HEK293 (cell line): ENCODE results near the gene FAM83F.

Experiments
- CTCF ChIA-PET: fragments of 350-600 bp; formaldehyde crosslinking; extraction: SDS; loops from one replicate; lab custom pipeline; 2021; ENCODE audit warnings: antibody characterized with exemption; lab: Yijun Ruan, JAX
- POLR2A ChIA-PET: fragments of 300-600 bp; formaldehyde crosslinking; extraction: SDS; loops from one replicate; lab custom pipeline; 2020; ENCODE audit warnings: antibody characterized with exemption, inconsistent platforms; lab: Yijun Ruan, JAX
- H3K27ac ChIP-seq: fragments of 200-500 bp; sonication (Bioruptor generic); 2 replicates; pipeline ENCODE4 v1.5.1; 2014; ENCODE audit warnings: low read depth, low read length, control low read depth, inconsistent platforms; ENCODE audit errors: extremely low read depth
- H3K36me3 ChIP-seq, 2 experiments: fragments of 200-500 bp in 1 of 2; sonication (Bioruptor generic) in 1 of 2; 1 replicate in 1 of 2; 2 replicates in 1 of 2; pipeline ENCODE4 v1.5.1; 2014 to 2017; ENCODE audit warnings: inconsistent platforms in 2 of 2, low read length in 2 of 2; ENCODE audit not compliant: control insufficient read depth in 2 of 2, insufficient read depth in 1 of 2
- H3K4me1 ChIP-seq: fragments of 200-500 bp; sonication (Bioruptor generic); 2 replicates; pipeline ENCODE4 v1.5.1; 2014; ENCODE audit warnings: mild to moderate bottlenecking, low read length, inconsistent platforms; ENCODE audit not compliant: control insufficient read depth, insufficient read depth
- H3K4me3 ChIP-seq: 2 replicates; pipeline ENCODE4 v1.5.1; 2011; ENCODE audit warnings: low read depth, mild to moderate bottlenecking, control low read depth, low read length, moderate library complexity
- H3K9me3 ChIP-seq: fragments of 200-500 bp; sonication (Bioruptor generic); 2 replicates; pipeline ENCODE4 v1.5.1; 2014; ENCODE audit warnings: low read depth, low read length, inconsistent platforms; ENCODE audit not compliant: control insufficient read depth, insufficient read depth
- EGR2 ChIP-seq: fragments of 450-650 bp; formaldehyde crosslinking; IDR thresholded peaks from 2 replicates; pipeline ENCODE4 v1.5.1; 2016; ENCODE audit warnings: low read depth, missing biosample characterization, missing genetic modification characterization
- GLI2 ChIP-seq: fragments of 450-650 bp; formaldehyde crosslinking; IDR thresholded peaks from 2 replicates; pipeline ENCODE4; 2017; ENCODE audit warnings: missing biosample characterization, missing genetic modification characterization, low read depth, borderline replicate concordance
- SP2 ChIP-seq: fragments of 450-650 bp; formaldehyde crosslinking; IDR thresholded peaks from 2 replicates; pipeline ENCODE4 v1.5.1; 2016; ENCODE audit warnings: missing biosample characterization, missing genetic modification characterization
- ZBTB8A ChIP-seq: fragments of 450-650 bp; formaldehyde crosslinking; IDR thresholded peaks from 2 replicates; pipeline ENCODE4 v1.5.1; 2016; ENCODE audit warnings: missing biosample characterization, missing genetic modification characterization
- ZFHX2 ChIP-seq: fragments of 450-650 bp; formaldehyde crosslinking; conservative IDR thresholded peaks from 2 replicates; pipeline ENCODE4 v1.5.1; 2016; ENCODE audit warnings: missing biosample characterization, missing genetic modification characterization
- ZFP37 ChIP-seq: fragments of 450-650 bp; formaldehyde crosslinking; IDR thresholded peaks from 2 replicates; pipeline ENCODE4 v1.5.1; 2016; ENCODE audit warnings: missing biosample characterization, missing genetic modification characterization
- ZIC2 ChIP-seq: fragments of 450-650 bp; formaldehyde crosslinking; IDR thresholded peaks from 2 replicates; pipeline ENCODE4 v1.5.1; 2016; ENCODE audit warnings: missing biosample characterization, missing genetic modification characterization
- ZNF10 ChIP-seq: fragments of 450-650 bp; formaldehyde crosslinking; IDR thresholded peaks from 2 replicates; pipeline ENCODE4 v1.5.1; 2017; ENCODE audit warnings: missing biosample characterization, missing genetic modification characterization
- ZNF112 ChIP-seq: fragments of 450-650 bp; formaldehyde crosslinking; IDR thresholded peaks from 2 replicates; pipeline ENCODE4 v1.5.0; 2017; ENCODE audit warnings: missing biosample characterization, missing genetic modification characterization
- ZNF16 ChIP-seq: fragments of 450-650 bp; formaldehyde crosslinking; IDR thresholded peaks from 2 replicates; pipeline ENCODE4 v1.5.1; 2016; ENCODE audit warnings: low read depth, missing biosample characterization, missing genetic modification characterization
- ZNF248 ChIP-seq: fragments of 450-650 bp; formaldehyde crosslinking; IDR thresholded peaks from 2 replicates; pipeline ENCODE4 v1.5.1; 2017; ENCODE audit warnings: missing biosample characterization, missing genetic modification characterization
- ZNF324 ChIP-seq: fragments of 450-650 bp; formaldehyde crosslinking; IDR thresholded peaks from 2 replicates; pipeline ENCODE4 v1.5.1; 2016; ENCODE audit warnings: missing biosample characterization, missing genetic modification characterization
- ZNF423 ChIP-seq: fragments of 450-650 bp; formaldehyde crosslinking; IDR thresholded peaks from 2 replicates; pipeline ENCODE4 v1.5.1; 2016; ENCODE audit warnings: missing biosample characterization, missing genetic modification characterization
- ZNF426 ChIP-seq: fragments of 450-650 bp; formaldehyde crosslinking; IDR thresholded peaks from 2 replicates; pipeline ENCODE4 v1.5.1; 2017; ENCODE audit warnings: missing biosample characterization, missing genetic modification characterization, mild to moderate bottlenecking, inconsistent platforms, moderate library complexity
- ZNF530 ChIP-seq: fragments of 450-650 bp; formaldehyde crosslinking; IDR thresholded peaks from 2 replicates; pipeline ENCODE4 v1.5.1; 2016; ENCODE audit warnings: low read depth, missing biosample characterization, missing genetic modification characterization
- ZNF626 ChIP-seq: fragments of 450-650 bp; sonication (Bioruptor Pico); formaldehyde crosslinking; IDR thresholded peaks from 2 replicates; pipeline ENCODE4 v1.5.1; 2018; ENCODE audit warnings: missing biosample characterization, missing genetic modification characterization, inconsistent platforms
- ZSCAN23 ChIP-seq: fragments of 450-650 bp; formaldehyde crosslinking; IDR thresholded peaks from 2 replicates; pipeline ENCODE4 v1.5.1; 2016; ENCODE audit warnings: missing biosample characterization, missing genetic modification characterization
- TF ChIP-seq, protein P1 (sequence below): fragments of 450-650 bp; formaldehyde crosslinking; IDR thresholded peaks from 2 replicates; pipeline ENCODE4 v1.5.1; 2016; ENCODE audit warnings: missing biosample characterization, missing genetic modification characterization
- TF ChIP-seq, protein P2 (sequence below): fragments of 450-650 bp; formaldehyde crosslinking; IDR thresholded peaks from 2 replicates; pipeline ENCODE4 v1.5.1; 2016; ENCODE audit warnings: missing biosample characterization, missing genetic modification characterization
- TF ChIP-seq, protein P3 (sequence below): fragments of 450-650 bp; formaldehyde crosslinking; conservative IDR thresholded peaks from 2 replicates; pipeline ENCODE4 v1.5.1; 2016; ENCODE audit warnings: low read depth, missing biosample characterization, missing genetic modification characterization
- TF ChIP-seq, protein P4 (sequence below): fragments of 450-650 bp; formaldehyde crosslinking; IDR thresholded peaks from 2 replicates; pipeline ENCODE4 v1.5.1; 2016; ENCODE audit warnings: missing biosample characterization, missing genetic modification characterization
- TF ChIP-seq, protein P5 (sequence below): fragments of 450-650 bp; formaldehyde crosslinking; IDR thresholded peaks from 2 replicates; pipeline ENCODE4 v1.5.1; 2016; ENCODE audit warnings: missing biosample characterization, missing genetic modification characterization, low read depth

FAM83F gene

DNA sequence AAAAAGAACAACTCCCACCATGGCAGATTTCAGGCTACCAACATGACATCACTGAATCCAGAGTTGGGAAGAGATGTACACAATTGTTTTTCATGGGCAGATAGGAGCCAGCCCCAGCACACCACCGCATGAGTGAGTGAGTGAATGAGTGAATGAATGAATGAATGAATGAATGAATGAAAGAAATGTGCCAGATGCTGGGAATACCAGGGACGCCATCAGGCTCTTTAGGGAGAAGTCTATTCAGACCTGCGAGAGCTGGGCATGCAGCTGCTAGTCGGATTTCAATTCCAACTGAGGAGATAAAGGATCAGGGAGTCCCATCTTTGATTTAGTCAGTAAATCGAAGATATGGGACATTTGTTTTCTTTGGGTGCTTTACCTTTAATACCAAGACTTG lies 15.3 kb upstream of the FAM83F start (continued):
- TF ChIP-seq, protein P1, sequence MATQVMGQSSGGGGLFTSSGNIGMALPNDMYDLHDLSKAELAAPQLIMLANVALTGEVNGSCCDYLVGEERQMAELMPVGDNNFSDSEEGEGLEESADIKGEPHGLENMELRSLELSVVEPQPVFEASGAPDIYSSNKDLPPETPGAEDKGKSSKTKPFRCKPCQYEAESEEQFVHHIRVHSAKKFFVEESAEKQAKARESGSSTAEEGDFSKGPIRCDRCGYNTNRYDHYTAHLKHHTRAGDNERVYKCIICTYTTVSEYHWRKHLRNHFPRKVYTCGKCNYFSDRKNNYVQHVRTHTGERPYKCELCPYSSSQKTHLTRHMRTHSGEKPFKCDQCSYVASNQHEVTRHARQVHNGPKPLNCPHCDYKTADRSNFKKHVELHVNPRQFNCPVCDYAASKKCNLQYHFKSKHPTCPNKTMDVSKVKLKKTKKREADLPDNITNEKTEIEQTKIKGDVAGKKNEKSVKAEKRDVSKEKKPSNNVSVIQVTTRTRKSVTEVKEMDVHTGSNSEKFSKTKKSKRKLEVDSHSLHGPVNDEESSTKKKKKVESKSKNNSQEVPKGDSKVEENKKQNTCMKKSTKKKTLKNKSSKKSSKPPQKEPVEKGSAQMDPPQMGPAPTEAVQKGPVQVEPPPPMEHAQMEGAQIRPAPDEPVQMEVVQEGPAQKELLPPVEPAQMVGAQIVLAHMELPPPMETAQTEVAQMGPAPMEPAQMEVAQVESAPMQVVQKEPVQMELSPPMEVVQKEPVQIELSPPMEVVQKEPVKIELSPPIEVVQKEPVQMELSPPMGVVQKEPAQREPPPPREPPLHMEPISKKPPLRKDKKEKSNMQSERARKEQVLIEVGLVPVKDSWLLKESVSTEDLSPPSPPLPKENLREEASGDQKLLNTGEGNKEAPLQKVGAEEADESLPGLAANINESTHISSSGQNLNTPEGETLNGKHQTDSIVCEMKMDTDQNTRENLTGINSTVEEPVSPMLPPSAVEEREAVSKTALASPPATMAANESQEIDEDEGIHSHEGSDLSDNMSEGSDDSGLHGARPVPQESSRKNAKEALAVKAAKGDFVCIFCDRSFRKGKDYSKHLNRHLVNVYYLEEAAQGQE (tag by site-specific recombination), result no peak
- TF ChIP-seq ZNF426 (tag by site-specific recombination) (no peak), ZNF423 (tag by site-specific recombination) (no peak), ZNF16 (tag by site-specific recombination) (no peak)
- TF ChIP-seq, protein P2, sequence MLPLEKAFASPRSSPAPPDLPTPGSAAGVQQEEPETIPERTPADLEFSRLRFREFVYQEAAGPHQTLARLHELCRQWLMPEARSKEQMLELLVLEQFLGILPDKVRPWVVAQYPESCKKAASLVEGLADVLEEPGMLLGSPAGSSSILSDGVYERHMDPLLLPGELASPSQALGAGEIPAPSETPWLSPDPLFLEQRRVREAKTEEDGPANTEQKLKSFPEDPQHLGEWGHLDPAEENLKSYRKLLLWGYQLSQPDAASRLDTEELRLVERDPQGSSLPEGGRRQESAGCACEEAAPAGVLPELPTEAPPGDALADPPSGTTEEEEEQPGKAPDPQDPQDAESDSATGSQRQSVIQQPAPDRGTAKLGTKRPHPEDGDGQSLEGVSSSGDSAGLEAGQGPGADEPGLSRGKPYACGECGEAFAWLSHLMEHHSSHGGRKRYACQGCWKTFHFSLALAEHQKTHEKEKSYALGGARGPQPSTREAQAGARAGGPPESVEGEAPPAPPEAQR (tag by site-specific recombination), result no peak

DNA sequence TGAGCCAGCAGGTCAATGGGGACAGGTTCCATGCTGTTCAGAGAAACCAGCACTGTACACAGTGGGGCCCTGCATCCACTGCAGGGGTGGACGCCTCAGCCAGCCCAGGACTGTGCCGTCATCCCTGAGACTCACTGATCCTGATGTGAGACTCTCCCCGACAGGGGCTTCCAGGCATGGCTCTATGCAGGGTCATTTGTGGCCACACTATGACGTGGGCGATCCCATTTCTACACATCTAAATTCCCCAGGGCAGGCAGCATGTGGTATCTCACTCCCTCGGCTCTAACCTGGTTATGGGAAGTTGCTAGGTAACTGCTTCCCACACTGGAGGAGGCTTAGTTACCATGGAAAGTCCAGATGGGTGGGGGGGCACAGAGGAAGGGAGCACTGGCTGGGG lies 14.2 kb upstream of the FAM83F start:
- Histone ChIP-seq H3K27ac (no peak overlapping the region), H3K4me3 (no peak overlapping the region), H3K4me1 (no peaks in the 10 kb centered on the region), H3K36me3 (no peaks in the 10 kb centered on the region), H3K9me3 (no peaks in the 10 kb centered on the region)
- POLR2A ChIA-PET, result no interaction called here
- peak; percentile 47; the same call in 1 of the 2 replicates for TF ChIP-seq EGR2 (tag by site-specific recombination)
- peak; percentile 17; the same call in 1 of the 2 replicates for TF ChIP-seq ZIC2 (tag by site-specific recombination)
- no peak for TF ChIP-seq ZBTB8A (tag by site-specific recombination)
- TF ChIP-seq, protein P3, sequence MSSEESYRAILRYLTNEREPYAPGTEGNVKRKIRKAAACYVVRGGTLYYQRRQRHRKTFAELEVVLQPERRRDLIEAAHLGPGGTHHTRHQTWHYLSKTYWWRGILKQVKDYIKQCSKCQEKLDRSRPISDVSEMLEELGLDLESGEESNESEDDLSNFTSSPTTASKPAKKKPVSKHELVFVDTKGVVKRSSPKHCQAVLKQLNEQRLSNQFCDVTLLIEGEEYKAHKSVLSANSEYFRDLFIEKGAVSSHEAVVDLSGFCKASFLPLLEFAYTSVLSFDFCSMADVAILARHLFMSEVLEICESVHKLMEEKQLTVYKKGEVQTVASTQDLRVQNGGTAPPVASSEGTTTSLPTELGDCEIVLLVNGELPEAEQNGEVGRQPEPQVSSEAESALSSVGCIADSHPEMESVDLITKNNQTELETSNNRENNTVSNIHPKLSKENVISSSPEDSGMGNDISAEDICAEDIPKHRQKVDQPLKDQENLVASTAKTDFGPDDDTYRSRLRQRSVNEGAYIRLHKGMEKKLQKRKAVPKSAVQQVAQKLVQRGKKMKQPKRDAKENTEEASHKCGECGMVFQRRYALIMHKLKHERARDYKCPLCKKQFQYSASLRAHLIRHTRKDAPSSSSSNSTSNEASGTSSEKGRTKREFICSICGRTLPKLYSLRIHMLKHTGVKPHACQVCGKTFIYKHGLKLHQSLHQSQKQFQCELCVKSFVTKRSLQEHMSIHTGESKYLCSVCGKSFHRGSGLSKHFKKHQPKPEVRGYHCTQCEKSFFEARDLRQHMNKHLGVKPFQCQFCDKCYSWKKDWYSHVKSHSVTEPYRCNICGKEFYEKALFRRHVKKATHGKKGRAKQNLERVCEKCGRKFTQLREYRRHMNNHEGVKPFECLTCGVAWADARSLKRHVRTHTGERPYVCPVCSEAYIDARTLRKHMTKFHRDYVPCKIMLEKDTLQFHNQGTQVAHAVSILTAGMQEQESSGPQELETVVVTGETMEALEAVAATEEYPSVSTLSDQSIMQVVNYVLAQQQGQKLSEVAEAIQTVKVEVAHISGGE (tag by site-specific recombination), result no peak
- TF ChIP-seq, protein P4, sequence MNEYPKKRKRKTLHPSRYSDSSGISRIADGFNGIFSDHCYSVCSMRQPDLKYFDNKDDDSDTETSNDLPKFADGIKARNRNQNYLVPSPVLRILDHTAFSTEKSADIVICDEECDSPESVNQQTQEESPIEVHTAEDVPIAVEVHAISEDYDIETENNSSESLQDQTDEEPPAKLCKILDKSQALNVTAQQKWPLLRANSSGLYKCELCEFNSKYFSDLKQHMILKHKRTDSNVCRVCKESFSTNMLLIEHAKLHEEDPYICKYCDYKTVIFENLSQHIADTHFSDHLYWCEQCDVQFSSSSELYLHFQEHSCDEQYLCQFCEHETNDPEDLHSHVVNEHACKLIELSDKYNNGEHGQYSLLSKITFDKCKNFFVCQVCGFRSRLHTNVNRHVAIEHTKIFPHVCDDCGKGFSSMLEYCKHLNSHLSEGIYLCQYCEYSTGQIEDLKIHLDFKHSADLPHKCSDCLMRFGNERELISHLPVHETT (tag by site-specific recombination), result no peak
- TF ChIP-seq ZFHX2 (tag by site-specific recombination), result peak; percentile 52
- TF ChIP-seq GLI2 (tag by site-specific recombination), result no peak
- TF ChIP-seq ZSCAN23, result no peak
- TF ChIP-seq ZFP37 (tag by site-specific recombination), result no peak
- TF ChIP-seq ZNF112 (tag by site-specific recombination), result no peak
- TF ChIP-seq, protein P5, sequence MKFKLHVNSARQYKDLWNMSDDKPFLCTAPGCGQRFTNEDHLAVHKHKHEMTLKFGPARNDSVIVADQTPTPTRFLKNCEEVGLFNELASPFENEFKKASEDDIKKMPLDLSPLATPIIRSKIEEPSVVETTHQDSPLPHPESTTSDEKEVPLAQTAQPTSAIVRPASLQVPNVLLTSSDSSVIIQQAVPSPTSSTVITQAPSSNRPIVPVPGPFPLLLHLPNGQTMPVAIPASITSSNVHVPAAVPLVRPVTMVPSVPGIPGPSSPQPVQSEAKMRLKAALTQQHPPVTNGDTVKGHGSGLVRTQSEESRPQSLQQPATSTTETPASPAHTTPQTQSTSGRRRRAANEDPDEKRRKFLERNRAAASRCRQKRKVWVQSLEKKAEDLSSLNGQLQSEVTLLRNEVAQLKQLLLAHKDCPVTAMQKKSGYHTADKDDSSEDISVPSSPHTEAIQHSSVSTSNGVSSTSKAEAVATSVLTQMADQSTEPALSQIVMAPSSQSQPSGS (tag by site-specific recombination), result no peak
- TF ChIP-seq ZNF248 (tag by site-specific recombination), result no peak
- TF ChIP-seq ZNF10, result no peak
- no peak for TF ChIP-seq ZNF324
- no peak for TF ChIP-seq SP2 (tag by site-specific recombination)
- TF ChIP-seq ZNF626 (tag by site-specific recombination), result no peak
- TF ChIP-seq ZNF530 (tag by site-specific recombination), result no peak
- CTCF ChIA-PET, result no interaction called here
